ENCODE measurements around the gene POLG. TPM values are rescaled to one million over a fixed set of nuclear protein-coding genes. Genes with fewer than 3 reads are reported as not detected.

The POLG gene
- total RNA-seq, 1 donor: 84.7 TPM

DNA sequence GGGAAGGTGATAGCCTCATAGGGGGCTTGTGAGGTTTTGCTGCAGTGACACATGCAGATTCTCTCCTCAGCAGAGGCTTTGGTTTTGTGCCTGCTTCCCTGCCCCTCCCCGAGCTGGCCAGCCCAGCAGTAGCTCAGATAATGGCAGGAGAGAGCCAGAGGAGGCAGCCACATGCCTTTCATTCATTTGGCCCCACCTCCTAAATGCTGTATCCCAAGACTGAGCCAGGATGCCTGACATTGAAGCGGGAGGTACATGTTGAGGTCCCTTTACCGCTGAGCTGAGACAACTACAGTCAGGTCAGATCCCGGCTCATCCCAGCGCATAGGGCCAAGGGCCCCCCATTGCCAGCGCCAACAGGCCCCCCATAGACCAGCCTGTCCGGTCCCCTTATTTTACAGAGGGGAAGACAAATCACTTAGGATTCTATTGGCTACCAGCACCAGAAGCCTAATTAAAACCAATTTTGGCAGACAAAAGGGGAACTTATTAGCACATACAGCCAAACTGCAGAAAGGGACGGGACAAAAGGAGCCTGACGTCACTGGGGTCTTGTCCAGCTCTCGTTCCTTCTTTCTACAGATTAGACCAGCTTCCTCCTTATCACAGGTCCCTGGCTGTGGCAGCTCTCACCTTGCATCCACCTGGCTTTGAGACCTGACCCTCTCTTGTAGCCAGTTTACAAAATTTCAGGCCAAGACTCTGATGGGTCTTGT is 12.1 kb upstream of the POLG start:
- Histone ChIP-seq H3K9me3 (ENCODE audit: low read depth, low read length) (no peaks in the 10 kb centered on the region), H3K27me3 (ENCODE audit: insufficient read depth, low read length) (peaks cover 4% of the 10 kb centered on the region), H3K4me3 (ENCODE audit: low read length) (no peak overlapping the region), H3K4me1 (ENCODE audit: insufficient read depth, low read length) (no peaks in the 10 kb centered on the region)

DNA sequence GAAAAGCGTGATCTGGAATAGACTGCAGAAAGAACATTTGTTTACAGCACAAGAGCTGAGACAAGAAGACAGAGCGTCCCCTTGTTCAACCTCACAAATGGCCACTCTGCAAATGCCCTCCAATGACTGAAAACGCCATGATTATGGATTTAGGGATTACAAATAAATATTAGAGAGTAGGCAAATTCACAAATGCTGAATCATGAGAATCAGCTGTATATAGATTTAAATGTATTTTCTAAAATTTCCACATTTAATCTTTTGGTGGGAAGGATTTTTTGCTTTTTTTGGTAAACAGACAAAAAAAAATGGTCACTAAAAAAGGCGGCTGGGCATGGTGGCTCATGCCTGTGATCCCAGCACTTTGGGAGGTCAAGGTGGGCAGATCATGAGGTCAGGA is 10.6 kb upstream of the POLG start:
- Histone ChIP-seq H3K9me3 (ENCODE audit: low read depth, low read length) (no peaks in the 10 kb centered on the region), H3K4me1 (ENCODE audit: insufficient read depth, low read length) (no peaks in the 10 kb centered on the region), H3K27me3 (ENCODE audit: insufficient read depth, low read length) (peaks cover 4% of the 10 kb centered on the region), H3K4me3 (ENCODE audit: low read length) (no peak overlapping the region)

DNA sequence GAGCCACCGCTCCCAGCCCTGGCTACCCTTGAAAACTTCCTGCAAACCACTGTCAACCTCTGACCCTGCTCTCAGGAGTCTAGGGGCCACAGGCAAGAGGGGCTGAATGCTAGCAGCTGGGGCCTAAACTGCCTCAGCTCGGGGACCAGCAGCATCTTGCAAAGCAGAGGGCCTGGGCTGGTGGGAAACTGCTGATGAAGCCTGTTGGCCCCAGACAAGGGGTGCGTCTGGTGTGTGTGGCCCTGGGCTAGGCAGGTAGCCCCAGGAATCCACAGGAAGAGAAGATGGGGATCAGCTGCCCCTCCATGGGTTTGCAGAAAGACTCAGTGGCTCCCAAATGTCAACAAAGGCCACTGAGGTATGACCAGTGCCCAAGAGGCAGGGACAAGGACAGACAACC is 8.2 kb upstream of the POLG start:
- H3K9me3 ChIP-seq (ENCODE audit: low read depth, low read length): no peaks in the 10 kb centered on the region
- H3K4me3 ChIP-seq (ENCODE audit: low read length): no peak overlapping the region
- H3K27me3 ChIP-seq (ENCODE audit: insufficient read depth, low read length): peaks cover 4% of the 10 kb centered on the region
- no peaks in the 10 kb centered on the region for H3K4me1 ChIP-seq (ENCODE audit: insufficient read depth, low read length)

DNA sequence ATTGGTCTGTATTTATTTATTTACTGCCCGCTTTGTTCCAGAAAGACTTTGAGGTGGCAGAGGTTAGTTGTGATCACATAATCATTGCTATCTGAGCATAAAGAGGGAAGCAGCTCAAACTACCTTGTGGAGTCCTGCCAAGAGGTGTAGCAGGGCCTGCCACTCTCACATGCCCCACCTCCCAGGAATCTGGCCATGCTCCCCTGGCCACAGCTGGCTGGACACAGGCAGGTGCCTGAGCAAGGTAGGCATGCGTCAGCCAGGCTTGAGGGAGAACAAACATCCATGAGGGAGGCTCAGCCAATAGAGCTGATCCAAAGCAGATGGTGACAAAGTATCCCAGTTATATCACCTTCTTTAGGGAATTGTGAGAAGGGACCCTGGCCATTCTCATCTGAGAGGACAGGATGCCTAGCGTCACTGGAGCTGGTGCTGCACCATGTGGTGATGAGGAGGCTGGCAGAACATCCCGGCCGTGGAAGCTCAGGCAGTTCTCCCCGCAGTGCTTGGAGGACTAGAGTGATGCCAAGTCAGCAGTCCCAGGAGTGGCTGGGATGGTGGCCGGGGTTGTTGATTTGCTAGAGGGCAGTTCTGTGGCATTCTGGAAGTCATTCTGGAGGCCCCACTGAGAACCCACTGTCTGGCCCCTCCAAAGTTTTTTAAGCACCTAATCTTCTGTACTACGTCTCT is 6.8 kb upstream of the POLG start:
- Histone ChIP-seq H3K9me3 (ENCODE audit: low read depth, low read length) (no peaks in the 10 kb centered on the region), H3K4me1 (ENCODE audit: insufficient read depth, low read length) (no peaks in the 10 kb centered on the region), H3K4me3 (ENCODE audit: low read length) (no peak overlapping the region), H3K27me3 (ENCODE audit: insufficient read depth, low read length) (peaks cover 4% of the 10 kb centered on the region)

DNA sequence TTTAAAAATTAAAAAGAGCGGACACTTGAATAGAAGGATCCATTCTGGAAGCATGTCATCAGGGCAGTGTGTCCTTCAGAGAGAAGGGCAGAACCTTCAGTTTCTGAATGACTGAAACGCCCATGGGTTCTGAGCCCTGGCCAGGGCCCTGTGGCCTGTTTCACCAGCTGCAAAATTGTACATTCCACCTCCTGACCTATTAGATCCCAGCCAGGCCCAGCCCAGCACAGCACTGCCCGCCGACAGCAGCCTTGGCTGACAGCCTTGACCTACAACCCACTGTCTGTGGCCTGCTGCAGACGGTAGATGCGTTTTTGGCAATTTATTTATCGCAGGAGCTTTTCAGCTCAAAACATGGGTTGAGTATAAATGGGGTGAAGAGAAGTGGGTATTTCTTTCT is 5.9 kb upstream of the POLG start:
- peaks cover 3% of the 10 kb centered on the region for H3K4me1 ChIP-seq (ENCODE audit: insufficient read depth, low read length)
- peaks cover 4% of the 10 kb centered on the region for H3K27me3 ChIP-seq (ENCODE audit: insufficient read depth, low read length)
- no peak overlapping the region for H3K4me3 ChIP-seq (ENCODE audit: low read length)
- no peaks in the 10 kb centered on the region for H3K9me3 ChIP-seq (ENCODE audit: low read depth, low read length)

DNA sequence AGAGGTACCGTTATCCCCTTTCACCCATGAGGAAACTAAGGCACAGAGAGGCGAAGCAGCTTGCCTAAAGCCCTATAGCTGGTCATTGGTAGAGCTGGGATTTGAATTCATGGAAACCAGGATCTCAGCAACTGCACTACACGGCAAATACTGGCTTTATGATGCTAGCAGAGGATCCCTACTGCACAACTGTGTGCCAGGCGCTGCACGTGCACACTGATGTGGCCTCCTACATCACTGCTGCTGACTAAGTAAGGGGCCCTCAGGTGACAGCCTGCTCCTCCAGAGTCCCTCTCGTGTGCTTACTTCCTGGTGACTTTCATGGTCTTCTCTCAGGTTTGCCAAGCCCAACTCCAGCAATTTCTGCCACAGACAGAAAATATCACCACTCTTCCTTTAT is 3.4 kb upstream of the POLG start:
- H3K27me3 ChIP-seq (ENCODE audit: insufficient read depth, low read length): no peaks in the 10 kb centered on the region
- no peak overlapping the region for H3K4me3 ChIP-seq (ENCODE audit: low read length)
- H3K4me1 ChIP-seq (ENCODE audit: insufficient read depth, low read length): peaks cover 19% of the 10 kb centered on the region
- no peaks in the 10 kb centered on the region for H3K9me3 ChIP-seq (ENCODE audit: low read depth, low read length)

DNA sequence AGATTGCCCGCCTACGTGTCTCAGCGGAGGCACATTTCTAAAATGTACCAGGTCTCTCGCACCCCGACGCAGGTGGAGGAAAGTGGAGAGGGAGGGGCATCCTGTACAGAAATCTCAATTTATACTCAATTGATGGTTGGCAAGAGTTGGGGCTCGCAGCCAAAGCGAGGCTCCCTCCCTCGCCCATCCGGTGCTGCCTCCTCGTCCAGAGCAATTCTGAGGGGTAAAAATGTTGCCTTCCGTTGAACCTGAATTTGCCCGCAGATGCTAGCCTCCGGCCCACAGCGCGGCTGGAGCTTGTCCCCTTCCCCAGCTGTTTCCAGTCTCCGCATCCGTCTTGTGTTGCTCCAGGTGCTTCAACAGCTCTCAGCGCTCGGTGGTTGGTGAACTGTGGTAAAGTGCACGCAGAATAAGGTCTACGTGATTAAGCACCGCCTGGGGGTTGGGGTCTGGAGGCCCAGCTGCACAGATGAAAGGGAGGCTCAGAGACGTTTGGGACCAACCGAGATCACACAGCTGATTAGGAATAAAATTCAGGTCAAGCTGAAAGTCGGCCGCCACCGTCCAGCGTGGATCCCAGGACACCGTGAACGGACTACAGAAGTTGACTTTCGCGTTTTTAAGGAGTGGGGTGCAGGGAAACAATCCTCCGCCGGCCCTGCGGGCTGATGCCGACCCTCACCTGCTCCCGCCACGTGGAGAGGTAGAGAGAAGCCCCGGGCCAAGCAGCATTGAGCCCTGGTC is 846 bp upstream of the POLG start:
- H3K27me3 ChIP-seq (ENCODE audit: insufficient read depth, low read length): no peaks in the 10 kb centered on the region
- H3K4me3 ChIP-seq (ENCODE audit: low read length): peak overlapping the region; percentile 82
- no peaks in the 10 kb centered on the region for H3K9me3 ChIP-seq (ENCODE audit: low read depth, low read length)
- peaks cover 45% of the 10 kb centered on the region for H3K4me1 ChIP-seq (ENCODE audit: insufficient read depth, low read length)

DNA sequence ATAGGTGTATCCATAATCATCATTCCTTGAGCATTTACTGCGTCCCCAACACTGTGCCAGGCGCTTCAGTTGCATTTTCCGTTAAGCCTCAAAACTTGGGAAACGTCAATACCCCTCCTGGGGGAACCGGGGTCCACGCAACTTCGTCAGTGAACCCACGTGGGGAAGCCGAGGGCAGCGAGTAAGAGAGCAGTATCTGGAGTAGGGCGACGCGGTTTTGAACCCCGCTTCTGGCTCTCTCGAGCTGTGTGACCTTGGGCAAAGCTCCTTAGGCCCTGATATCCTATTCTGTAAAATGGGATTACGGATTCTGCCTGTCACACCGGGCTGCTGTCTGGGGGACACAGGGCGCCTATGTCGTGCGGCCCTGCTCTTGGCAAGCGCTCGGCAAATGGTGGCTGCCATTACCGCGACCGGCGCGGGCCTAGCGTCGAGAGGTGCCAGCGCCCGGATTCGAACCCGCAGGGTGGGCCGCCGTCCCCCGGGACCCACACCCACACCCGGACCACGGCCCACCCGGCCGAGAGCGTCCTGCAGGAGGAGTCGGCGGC is 590 bp downstream of the POLG start:
- H3K4me3 ChIP-seq (ENCODE audit: low read length): peak overlapping the region; percentile 82

DNA sequence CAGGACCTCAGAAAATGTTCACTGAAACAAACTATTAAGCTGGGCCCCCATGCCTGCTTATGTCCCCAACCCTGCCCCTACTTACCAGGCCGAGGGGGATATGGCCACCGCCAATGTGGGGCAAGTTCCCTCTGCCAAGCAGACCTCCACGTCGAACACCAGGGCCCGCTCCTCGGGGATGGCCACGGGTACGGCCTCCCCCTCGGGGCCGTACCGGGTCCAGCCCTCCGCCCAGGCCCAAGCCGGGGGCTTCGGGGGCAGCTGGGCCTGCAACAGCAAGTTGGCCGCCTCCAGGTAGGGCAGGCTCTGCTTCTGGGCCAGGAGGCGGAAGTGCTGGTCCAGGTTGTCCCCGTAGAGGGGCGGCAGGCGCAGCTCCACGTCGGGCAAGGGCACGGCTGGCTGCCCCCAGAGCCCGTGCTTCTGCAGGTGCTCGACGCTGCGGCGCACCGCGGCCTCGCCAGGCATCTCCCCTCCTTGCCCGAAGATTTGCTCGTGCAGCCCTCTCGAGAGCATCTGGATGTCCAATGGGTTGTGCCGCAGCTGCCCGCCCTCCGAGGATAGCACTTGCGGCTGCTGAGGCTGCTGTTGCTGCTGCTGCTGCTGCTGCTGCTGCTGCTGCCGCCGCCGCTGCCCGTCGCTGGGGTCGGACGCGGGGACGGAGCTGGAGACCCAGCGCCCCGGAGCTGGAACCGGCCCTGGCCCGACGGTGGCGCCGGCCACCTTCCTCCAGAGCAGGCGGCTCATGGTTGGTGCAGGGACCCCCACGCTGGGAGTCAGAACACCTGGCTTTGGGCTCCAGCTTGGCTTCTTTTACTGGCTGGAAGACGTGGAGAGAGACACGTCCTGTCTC is 1.4 kb downstream of the POLG start:
- H3K4me1 ChIP-seq (ENCODE audit: insufficient read depth, low read length): peaks cover 67% of the 10 kb centered on the region

More for the DNA sequence above, 590 bp downstream of the POLG start:
- no peaks in the 10 kb centered on the region for H3K9me3 ChIP-seq (ENCODE audit: low read depth, low read length)
- no peaks in the 10 kb centered on the region for H3K27me3 ChIP-seq (ENCODE audit: insufficient read depth, low read length)
- peaks cover 59% of the 10 kb centered on the region for H3K4me1 ChIP-seq (ENCODE audit: insufficient read depth, low read length)

DNA sequence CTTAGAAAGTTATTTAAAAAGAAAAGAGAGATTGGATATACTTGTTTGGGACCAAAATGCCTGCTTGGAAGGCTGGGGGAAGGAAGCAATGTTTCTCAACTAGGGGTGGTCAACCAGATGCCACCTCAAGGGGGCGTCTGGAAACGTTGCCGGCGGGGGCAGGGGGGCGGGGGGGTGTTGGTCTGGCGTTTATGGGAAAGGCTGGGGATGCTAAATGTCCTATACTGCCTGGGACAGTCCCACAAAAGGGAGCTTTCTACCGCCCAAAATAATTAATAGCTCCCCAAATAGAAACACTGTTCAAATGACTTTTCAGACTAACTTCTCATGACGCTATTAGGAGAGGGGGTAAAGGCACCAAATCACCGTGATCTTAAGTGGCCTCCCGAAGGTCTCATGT is 2.2 kb downstream of the POLG start:
- H3K27me3 ChIP-seq (ENCODE audit: insufficient read depth, low read length): no peaks in the 10 kb centered on the region
- H3K4me1 ChIP-seq (ENCODE audit: insufficient read depth, low read length): peaks cover 67% of the 10 kb centered on the region
- no peak overlapping the region for H3K4me3 ChIP-seq (ENCODE audit: low read length)
- no peaks in the 10 kb centered on the region for H3K9me3 ChIP-seq (ENCODE audit: low read depth, low read length)

More for the DNA sequence above, 1.4 kb downstream of the POLG start:
- Histone ChIP-seq H3K9me3 (ENCODE audit: low read depth, low read length) (no peaks in the 10 kb centered on the region), H3K4me3 (ENCODE audit: low read length) (peak overlapping the region; percentile 82), H3K27me3 (ENCODE audit: insufficient read depth, low read length) (no peaks in the 10 kb centered on the region)

DNA sequence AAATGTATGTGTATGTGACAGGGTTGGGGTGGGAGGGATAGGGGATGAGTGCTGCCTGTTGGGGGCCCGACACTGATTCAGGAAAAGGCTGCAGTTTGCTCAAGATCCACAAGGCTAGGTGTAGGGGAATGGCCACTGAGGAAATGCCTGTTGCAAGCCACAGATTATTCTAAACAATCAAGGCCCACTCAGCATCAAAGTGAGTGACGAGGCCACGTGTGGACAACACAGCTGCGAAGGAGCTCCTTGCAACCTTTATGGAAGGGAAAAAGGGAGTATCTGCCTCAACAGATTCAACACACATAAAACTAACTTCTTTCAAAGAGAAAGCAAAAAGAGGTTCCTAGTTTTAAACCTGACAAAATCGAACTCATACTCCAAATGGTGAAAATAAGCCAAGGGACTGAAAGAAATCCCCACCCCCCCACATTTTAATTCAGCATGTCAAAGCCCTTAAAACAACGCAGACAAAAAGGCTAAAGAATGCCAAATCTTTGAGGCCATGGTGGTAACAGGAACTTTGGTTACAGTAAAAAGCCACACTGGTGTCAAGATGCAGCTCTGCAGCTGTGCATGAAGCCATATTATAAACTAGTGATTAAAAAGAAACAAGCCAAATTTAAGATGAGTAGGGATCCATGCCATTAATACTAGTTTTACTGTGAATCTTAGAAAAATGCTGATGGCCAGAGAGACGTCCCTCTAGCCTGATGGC is 3.6 kb downstream of the POLG start:
- Histone ChIP-seq H3K9me3 (ENCODE audit: low read depth, low read length) (no peaks in the 10 kb centered on the region), H3K27me3 (ENCODE audit: insufficient read depth, low read length) (no peaks in the 10 kb centered on the region), H3K4me3 (ENCODE audit: low read length) (no peak overlapping the region), H3K4me1 (ENCODE audit: insufficient read depth, low read length) (peaks cover 67% of the 10 kb centered on the region)

DNA sequence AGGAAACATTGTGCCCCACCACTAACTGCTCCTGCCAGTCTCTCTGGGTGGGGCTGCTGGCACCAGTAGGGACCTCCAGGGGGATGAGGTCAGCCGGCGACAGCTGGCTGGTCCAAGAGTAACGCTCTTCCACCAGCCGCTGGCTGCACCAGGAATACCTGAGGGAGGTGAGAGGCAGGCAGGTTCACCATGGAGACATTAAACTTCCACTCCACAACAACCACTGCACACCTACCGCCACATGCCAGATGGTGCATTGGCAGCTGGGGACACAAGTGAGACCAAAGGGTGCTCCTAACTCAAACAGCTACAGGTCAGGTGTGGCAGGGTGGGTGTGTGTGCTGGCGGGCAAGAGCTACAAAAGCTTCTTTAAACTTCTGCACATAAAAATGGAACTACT is 4.5 kb downstream of the POLG start:
- Histone ChIP-seq H3K27me3 (ENCODE audit: insufficient read depth, low read length) (no peaks in the 10 kb centered on the region), H3K4me3 (ENCODE audit: low read length) (no peak overlapping the region), H3K4me1 (ENCODE audit: insufficient read depth, low read length) (peaks cover 59% of the 10 kb centered on the region), H3K9me3 (ENCODE audit: low read depth, low read length) (no peaks in the 10 kb centered on the region)

DNA sequence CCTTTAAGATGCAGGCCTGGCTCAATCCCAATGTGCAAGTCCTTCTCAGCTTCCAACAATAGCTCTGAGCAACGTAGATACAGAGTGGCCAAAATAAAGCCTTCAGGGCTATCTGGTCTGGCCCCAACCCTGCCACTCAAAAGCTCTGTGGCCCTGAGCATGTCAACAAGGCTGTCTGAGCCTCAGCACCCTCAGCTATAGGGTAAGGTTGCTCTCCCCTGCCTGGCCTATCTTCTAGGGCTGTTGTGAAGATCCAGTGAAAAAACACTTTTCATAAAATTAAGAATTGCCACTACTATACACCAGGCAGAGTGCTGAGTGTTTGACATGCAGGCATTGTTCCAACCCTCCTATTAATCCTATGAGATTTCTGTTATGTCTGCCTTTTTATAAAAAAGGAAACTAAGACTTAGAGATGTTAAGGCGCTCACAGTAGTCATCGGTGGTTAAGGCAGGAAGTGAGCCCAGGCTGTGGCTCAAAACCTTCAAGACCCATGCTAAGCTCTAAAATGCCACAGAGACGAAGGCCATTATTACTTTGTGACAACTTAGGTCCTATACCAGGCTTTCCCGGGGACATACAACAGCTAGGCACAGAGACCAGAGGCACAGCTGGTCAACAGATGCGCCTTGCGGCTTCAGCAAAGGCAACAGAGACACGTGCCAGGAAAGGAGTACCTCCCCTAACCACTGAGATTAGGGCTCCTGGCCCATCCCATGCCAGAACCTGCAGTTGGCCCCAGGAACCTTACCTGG is 5.1 kb downstream of the POLG start:
- peaks cover 57% of the 10 kb centered on the region for H3K4me1 ChIP-seq (ENCODE audit: insufficient read depth, low read length)
- no peaks in the 10 kb centered on the region for H3K9me3 ChIP-seq (ENCODE audit: low read depth, low read length)
- H3K27me3 ChIP-seq (ENCODE audit: insufficient read depth, low read length): no peaks in the 10 kb centered on the region
- H3K4me3 ChIP-seq (ENCODE audit: low read length): no peak overlapping the region

Measured in mononuclear cell (primary cell).